ENCODE data around the gene PRSS16. TPM values are rescaled to one million over a fixed set of nuclear protein-coding genes. Genes with fewer than 3 reads are reported as not detected.
"Not testable (repeated sequence)": the region's sequence is repeated elsewhere in the genome, so short reads cannot be mapped to it uniquely, and the experiment has no call there.

PRSS16 gene
- total RNA-seq, 1 donor from 2014 or later, result not detected

- no peak for TF ChIP-seq CTCF (IDR thresholded peaks at IDR 0.05)
- H3K4me1 Mint-ChIP-seq (ENCODE audit: unreplicated experiment), result peaks cover 14% of the 10 kb centered on the region
- peak overlapping the region; percentile 38 for H3K4me3 Mint-ChIP-seq (ENCODE audit: unreplicated experiment)
- DNase-seq (ENCODE audit: extremely low spot score, unreplicated experiment), result no peak
- H3K9me3 Mint-ChIP-seq (ENCODE audit: unreplicated experiment), result no peaks in the 10 kb centered on the region
- H3K27me3 Mint-ChIP-seq (ENCODE audit: unreplicated experiment), result peaks cover 66% of the 10 kb centered on the region
- no peak overlapping the region for H3K27ac Mint-ChIP-seq (ENCODE audit: unreplicated experiment)
- no peaks in the 10 kb centered on the region for H3K36me3 Mint-ChIP-seq (ENCODE audit: unreplicated experiment)
These were observed 12.9 kb downstream of the PRSS16 start for GRCh38 chr6:27260369-27260768.

- Mint-ChIP-seq H3K36me3 (ENCODE audit: unreplicated experiment) (no peaks in the 10 kb centered on the region), H3K4me3 (ENCODE audit: unreplicated experiment) (peak overlapping the region; percentile 38), H3K27ac (ENCODE audit: unreplicated experiment) (no peak overlapping the region), H3K4me1 (ENCODE audit: unreplicated experiment) (peaks cover 14% of the 10 kb centered on the region), H3K27me3 (ENCODE audit: unreplicated experiment) (peaks cover 61% of the 10 kb centered on the region), H3K9me3 (ENCODE audit: unreplicated experiment) (no peaks in the 10 kb centered on the region)
- no peak for TF ChIP-seq CTCF (IDR thresholded peaks at IDR 0.05)
- peak; percentile 49 for DNase-seq (ENCODE audit: extremely low spot score, unreplicated experiment)
These were observed 13.4 kb downstream of the PRSS16 start for GRCh38 chr6:27260836-27261375.

- DNase-seq (ENCODE audit: extremely low spot score, unreplicated experiment), result peak; percentile 70
- Mint-ChIP-seq H3K9me3 (ENCODE audit: unreplicated experiment) (no peaks in the 10 kb centered on the region), H3K4me3 (ENCODE audit: unreplicated experiment) (no peak overlapping the region), H3K27me3 (ENCODE audit: unreplicated experiment) (peaks cover 51% of the 10 kb centered on the region), H3K27ac (ENCODE audit: unreplicated experiment) (no peak overlapping the region), H3K4me1 (ENCODE audit: unreplicated experiment) (peaks cover 14% of the 10 kb centered on the region), H3K36me3 (ENCODE audit: unreplicated experiment) (no peaks in the 10 kb centered on the region)
- no peak for TF ChIP-seq CTCF (IDR thresholded peaks at IDR 0.05)
These were observed 16.4 kb downstream of the PRSS16 start for GRCh38 chr6:27263886-27264285.

GRCh38 chr6:27267003-27267402, 19.5 kb downstream of the PRSS16 start:
- H3K4me1 Mint-ChIP-seq (ENCODE audit: unreplicated experiment); H3K36me3 Mint-ChIP-seq (ENCODE audit: unreplicated experiment); DNase-seq (ENCODE audit: extremely low spot score, unreplicated experiment); H3K27ac Mint-ChIP-seq (ENCODE audit: unreplicated experiment); H3K9me3 Mint-ChIP-seq (ENCODE audit: unreplicated experiment); H3K4me3 Mint-ChIP-seq (ENCODE audit: unreplicated experiment): not testable (repeated sequence)
- H3K27me3 Mint-ChIP-seq (ENCODE audit: unreplicated experiment), result peaks cover 41% of the 10 kb centered on the region

GRCh38 chr6:27267857-27268434, 20.4 kb downstream of the PRSS16 start:
- H3K27me3 Mint-ChIP-seq (ENCODE audit: unreplicated experiment), result peaks cover 42% of the 10 kb centered on the region
- no peak for DNase-seq (ENCODE audit: extremely low spot score, unreplicated experiment)
- H3K36me3 Mint-ChIP-seq (ENCODE audit: unreplicated experiment), result no peaks in the 10 kb centered on the region
- no peaks in the 10 kb centered on the region for H3K9me3 Mint-ChIP-seq (ENCODE audit: unreplicated experiment)
- no peak overlapping the region for H3K27ac Mint-ChIP-seq (ENCODE audit: unreplicated experiment)
- no peak for TF ChIP-seq CTCF (IDR thresholded peaks at IDR 0.05)
- H3K4me3 Mint-ChIP-seq (ENCODE audit: unreplicated experiment), result no peak overlapping the region
- H3K4me1 Mint-ChIP-seq (ENCODE audit: unreplicated experiment), result no peaks in the 10 kb centered on the region

Measured in osteocyte (in vitro differentiated cells).